HG03108 (cell line): ENCODE measurements around the gene CLASP2.

Experiments
- ATAC-seq: cut with Tn5 transposase; IDR thresholded peaks from one replicate; pipeline ENCODE4 v1.9.1; 2021; ENCODE audit warnings: moderate library complexity; ENCODE audit not compliant: unreplicated experiment

CLASP2 gene

GRCh38 chr3:33639889-33640288 is 78.2 kb downstream of the CLASP2 start:
- ATAC-seq: no peak

- ATAC-seq: no peak
These were observed 80.6 kb downstream of the CLASP2 start for GRCh38 chr3:33637482-33637881.

DNA sequence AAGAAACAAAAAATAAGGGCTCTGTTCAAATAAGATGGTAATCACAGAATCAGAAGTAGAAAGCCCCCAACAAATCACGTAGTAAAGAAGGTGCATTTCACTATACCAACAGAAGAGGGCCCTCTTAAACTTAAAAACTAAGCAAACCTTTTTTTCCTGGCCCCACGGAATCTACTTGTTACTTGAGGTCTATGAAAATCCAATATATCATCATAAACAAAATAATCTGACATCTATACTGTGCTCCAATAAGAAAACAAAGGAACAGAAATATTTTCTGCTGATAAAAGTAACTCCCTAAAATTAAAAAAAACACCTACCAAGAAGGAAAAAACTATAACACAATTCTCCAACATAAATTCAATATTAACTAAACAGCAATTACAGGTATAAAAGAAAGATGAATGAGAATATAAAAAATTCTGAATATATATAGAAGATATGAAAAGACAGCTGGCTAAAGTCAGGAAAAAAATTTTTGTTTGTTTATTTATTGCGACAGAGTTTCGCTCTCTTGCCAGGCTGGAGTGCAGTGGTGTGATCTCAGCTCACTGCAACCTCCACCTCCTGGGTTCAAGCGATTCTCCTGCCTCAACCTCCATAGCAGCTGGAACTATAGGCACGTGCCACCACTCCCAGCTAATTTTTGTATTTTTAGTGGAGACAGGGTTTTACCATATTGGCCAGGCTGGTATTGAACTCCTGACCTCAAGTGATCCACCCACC is 81.8 kb downstream of the CLASP2 start:
- ATAC-seq: no peak

DNA sequence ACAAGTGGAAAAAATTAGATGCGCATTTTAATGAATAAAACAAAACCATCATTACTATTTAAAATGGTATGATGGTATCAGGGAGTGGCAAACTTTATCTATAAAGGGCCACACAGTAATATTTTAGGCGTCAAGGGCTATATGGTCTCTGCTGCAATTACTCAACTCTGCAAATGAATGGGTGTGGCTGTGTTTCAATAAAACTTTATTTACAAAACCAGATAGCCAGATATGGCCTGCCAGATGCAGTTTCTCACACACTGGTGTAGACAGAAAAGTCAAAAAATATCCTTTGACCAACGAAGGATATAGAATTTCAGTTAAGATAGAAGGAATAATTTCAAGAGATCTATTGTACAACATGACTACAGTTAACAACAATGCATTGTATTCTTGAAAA is 83.8 kb downstream of the CLASP2 start:
- no peak for ATAC-seq

DNA sequence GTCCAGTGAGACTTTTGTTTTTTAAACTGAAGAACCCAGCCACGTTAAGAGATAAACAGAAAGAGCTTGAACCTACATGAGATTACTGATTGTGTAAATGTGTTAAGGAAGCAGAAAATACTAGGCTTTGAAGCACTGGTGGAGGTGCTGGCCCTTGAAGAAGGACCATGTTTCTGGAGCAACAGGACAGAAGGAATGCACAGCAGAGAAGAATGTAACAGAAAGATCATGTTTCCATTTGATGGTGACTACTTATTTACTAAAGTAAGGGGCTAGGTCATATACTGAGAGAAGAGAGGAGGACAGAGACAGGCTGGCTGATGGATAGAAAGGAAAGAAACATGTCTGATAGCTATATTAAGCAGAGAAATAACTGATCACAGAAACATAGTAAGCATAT is 88.8 kb downstream of the CLASP2 start:
- ATAC-seq: no peak

GRCh38 chr3:33624756-33625155 is 93.3 kb downstream of the CLASP2 start:
- no peak for ATAC-seq

DNA sequence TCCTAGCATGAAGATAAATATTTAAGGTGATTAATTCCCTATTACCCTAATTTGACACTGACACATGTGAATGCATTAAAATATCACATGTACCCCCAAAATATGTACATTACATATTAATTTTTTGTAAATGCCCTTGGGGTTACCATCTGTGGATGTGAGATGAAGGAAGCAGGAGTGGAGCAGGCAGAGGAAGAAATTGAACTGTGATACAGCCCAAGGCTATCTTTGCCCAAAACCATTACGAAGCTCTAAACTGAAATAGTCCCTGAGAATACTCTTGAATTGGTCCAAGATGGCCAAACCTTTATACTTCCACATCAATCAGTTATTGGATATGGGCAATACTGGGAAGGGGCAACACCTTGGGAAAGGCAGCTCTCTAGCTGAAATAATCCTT is 105.0 kb downstream of the CLASP2 start:
- no peak for ATAC-seq

DNA sequence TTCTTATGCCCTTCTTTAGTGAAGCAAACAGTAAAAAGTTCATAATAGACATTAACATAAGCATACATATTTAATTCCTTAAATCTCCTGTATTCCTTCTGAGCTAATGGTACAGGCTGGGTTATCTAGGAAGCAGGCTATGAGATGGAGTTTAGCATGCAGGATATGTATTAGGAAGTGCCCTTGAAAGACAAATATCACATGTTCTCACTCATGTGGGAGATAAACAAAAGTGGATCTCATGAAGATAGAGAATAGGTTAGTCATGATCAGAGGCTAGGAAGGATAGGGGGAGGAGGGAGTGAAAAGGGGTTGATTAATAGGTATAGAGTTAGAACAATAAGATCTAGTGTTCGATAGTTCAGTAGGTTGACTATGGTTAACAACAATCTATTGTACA is 105.4 kb downstream of the CLASP2 start:
- no peak for ATAC-seq

DNA sequence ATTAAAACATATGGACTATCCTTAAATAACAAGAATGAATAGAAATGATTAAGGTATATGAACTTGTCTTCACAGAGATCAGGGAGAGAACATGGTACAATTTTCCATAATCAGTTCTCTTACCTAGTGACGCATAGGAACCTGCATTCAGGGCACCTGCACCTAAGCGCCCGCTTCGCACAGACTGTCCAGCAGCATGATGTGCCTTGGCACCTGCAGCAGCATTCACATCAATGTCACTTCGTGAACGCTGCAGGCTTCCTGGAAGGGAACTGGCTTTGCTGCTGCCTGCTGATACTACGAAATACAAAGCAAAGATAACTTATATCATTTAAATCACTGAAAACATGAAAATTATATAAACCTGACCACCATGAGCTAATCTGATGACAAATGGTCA is 115.2 kb downstream of the CLASP2 start:
- ATAC-seq: no peak

GRCh38 chr3:33597257-33597689 is 120.8 kb downstream of the CLASP2 start:
- no peak for ATAC-seq

GRCh38 chr3:33592999-33593398 is 125.1 kb downstream of the CLASP2 start:
- ATAC-seq: no peak

- ATAC-seq: no peak
These were observed 127.5 kb downstream of the CLASP2 start for GRCh38 chr3:33590541-33590940.

DNA sequence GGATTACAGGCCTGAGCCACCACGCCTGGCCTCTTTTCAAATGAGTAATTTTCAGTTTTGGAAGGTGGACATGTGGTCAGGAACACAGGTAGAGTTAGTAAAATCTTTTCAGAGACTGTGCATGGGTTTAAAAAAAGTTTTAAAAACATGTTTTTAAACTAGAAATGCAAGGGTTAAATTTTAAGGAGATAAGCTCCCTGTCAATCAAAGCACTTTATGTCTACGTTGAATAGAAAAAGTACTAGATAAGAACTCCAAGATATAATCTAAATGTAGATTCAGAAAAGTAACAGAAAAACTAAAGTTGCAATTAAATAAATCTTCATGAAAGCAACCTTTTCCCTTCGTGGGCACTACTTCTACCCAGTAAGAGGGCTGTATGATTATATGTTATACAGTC is 131.7 kb downstream of the CLASP2 start:
- no peak for ATAC-seq

DNA sequence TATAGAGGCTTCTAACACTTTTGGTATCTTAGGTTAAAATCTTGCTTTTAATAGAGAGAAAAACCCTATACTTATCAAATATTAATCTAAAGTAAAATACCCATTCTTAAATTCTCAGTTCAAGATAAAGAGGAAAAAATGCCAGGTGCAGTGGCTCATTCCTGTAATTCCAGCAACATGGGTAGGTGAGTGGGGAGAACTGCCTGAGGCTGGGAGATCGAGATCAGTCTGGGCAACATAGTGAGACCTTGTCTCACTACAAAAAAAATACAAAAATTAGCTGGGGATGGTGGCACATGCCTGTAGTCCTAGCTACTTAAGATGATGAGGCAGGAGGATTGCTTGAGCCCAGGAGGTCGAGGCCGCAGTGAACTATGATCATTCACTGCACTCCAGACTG is 135.8 kb downstream of the CLASP2 start:
- no peak for ATAC-seq

GRCh38 chr3:33581666-33582065 is 136.4 kb downstream of the CLASP2 start:
- no peak for ATAC-seq

DNA sequence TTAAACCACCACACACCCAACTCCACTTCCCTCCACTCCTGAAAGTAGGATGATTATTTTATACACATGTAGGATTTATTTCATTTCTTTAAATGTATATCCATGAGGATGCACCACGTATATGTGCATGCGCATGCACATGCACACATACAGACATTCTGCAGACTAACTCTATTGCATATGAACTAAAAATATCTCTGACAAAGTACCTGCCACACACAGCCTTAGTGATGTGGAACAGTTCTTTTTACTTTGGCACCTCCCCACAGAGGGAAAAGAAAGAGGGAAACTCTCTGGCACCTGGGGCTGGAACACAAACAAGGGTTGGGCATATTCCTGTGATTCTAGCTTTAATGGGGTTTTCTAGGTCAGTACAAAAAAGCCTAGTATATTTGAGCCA is 138.2 kb downstream of the CLASP2 start:
- no peak for ATAC-seq

DNA sequence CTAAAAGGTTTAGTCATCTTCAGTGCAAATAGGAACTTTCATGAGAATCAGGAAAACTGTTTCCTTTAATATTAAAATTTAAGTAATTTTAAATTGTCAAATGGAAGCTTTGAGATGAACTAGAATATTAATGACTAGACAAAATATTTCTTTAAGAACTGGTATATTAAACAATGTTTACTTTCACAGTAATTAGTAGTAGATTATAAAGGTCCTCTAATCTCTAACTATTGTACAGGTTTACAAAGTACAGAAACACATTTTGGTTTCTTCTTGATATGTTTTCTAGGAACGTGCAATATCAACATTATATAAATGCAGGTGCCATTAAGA is 138.9 kb downstream of the CLASP2 start:
- ATAC-seq: no peak

DNA sequence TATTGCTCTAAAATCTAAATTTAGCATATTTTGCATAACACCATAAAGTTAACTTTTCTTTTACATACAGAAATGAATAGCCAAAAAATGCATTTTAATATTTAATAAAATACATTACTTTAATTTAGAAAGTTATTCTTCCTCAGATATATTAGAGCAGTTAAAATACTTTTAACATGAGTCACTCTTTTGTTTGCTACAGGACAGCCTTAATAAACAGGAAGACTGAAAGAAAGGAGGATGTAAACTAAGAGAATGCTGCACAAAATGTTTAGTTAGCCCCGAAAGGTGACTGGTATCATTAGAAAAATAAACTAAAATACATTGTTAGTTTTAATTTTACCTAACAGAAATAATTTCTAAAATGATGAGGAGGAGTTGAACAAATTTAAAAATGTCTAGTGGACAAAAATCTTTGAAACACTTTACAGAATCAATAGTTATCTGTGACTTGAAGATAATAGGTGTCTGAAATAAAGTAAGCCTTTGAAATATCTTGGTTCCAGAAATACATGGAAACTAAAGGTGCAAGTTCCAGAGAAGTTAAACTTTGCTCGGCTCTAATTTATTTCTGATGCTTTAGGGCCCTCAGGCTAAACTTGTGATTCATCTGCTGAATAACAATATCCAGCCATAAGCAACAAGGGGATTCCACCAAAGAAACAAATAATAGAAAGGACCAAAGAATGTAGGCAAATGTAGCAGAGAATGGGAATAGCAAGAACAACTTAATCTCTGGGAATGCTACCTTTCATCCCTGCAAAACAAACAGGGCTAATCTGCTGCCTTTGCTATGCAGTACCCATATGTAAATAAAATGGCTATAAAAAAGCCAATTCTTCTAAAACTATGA is 139.5 kb downstream of the CLASP2 start:
- no peak for ATAC-seq

- ATAC-seq: no peak
These were observed 140.5 kb downstream of the CLASP2 start for GRCh38 chr3:33577588-33577987.

- ATAC-seq: no peak
These were observed 140.9 kb downstream of the CLASP2 start for GRCh38 chr3:33577173-33577572.

DNA sequence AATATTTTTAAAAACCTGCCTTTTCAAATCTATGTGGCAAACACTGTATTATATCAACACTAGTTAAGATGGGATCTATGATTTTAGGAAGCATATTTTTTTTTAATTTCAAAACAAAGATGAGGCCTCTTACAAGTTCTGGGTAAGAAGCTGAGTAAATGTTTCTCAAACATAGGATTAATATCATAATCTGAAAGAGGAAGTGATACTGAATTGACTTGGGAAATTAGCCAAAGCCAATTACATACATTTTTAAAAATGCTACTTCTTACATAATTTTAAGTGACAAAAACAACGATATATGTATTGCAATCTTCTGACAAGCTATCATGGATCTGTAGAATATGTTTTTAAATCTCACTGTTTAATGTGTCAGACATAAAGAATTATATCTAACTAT is 142.7 kb downstream of the CLASP2 start:
- no peak for ATAC-seq

- ATAC-seq: no peak
These were observed 160.2 kb downstream of the CLASP2 start for GRCh38 chr3:33557829-33558228.
